Stomach smooth muscle (tissue), 2 donors: ENCODE results near the gene SMIM10.
"Not testable (repeated sequence)": the region's sequence is repeated elsewhere in the genome, so short reads cannot be mapped to it uniquely, and the experiment has no call there.

ENCODE experiments used
- H3K27ac ChIP-seq: one replicate; pipeline ENCODE4 v1.7.0; 2013; ENCODE audit warnings: mild to moderate bottlenecking, low read length, inconsistent platforms
- H3K27me3 ChIP-seq, 2 donors: one replicate each; pipeline ENCODE4 v1.7.0; 2013; ENCODE audit warnings: low read length in 2 of 2; ENCODE audit not compliant: insufficient read depth in 2 of 2, control insufficient read depth in 1 of 2
- H3K36me3 ChIP-seq, 2 donors: one replicate each; pipeline ENCODE4 v1.7.0; 2013; ENCODE audit warnings: low read length in 2 of 2; ENCODE audit not compliant: control insufficient read depth in 2 of 2, insufficient read depth in 2 of 2
- H3K4me1 ChIP-seq: one replicate; pipeline ENCODE4 v1.7.0; 2013; ENCODE audit warnings: low read length; ENCODE audit not compliant: control insufficient read depth, insufficient read depth
- H3K4me3 ChIP-seq, 2 donors: one replicate each; pipeline ENCODE4 v1.7.0; 2013; ENCODE audit warnings: low read length in 2 of 2
- H3K9ac ChIP-seq, 2 donors: one replicate each; pipeline ENCODE4 v1.7.0; 2013; ENCODE audit warnings: low read length in 2 of 2, mild to moderate bottlenecking in 1 of 2
- H3K9me3 ChIP-seq, 2 donors: one replicate each; pipeline ENCODE4 v1.7.0; 2013; ENCODE audit warnings: low read length in 2 of 2; ENCODE audit not compliant: control insufficient read depth in 2 of 2
- donor health status: healthy.
- donor health status: Pancreatic carcinoma.

Gene SMIM10

GRCh38 chrX:134990801-134991481, at the start of gene SMIM10:
Gene SMIM10, plus strand, starts transcription at chrX:134990991. Its CDS starts 105 bp downstream, at chrX:134991096.
- H3K27me3 ChIP-seq: peaks cover 0 to 4% of the 10 kb centered on the region in 2 donors
- no peaks in the 10 kb centered on the region for H3K36me3 ChIP-seq

DNA sequence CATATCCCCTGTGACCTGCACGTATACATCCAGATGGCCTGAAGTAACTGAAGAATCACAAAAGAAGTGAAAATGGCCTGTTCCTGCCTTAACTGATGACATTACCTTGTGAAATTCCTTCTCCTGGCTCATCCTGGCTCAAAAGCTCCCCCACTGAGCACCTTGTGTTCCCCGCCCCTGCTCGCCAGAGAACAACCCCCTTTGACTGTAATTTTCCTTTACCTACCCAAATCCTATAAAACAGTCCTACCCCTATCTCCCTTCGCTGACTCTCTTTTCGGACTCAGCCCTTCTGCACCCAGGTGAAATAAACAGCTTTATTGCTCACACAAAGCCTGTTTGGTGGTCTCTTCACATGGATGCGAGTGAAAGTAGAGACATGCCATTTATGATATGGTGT, 44.4 kb upstream of the SMIM10 start:
- not testable (repeated sequence) for H3K9me3 ChIP-seq, H3K36me3 ChIP-seq, H3K27ac ChIP-seq, H3K9ac ChIP-seq, H3K4me1 ChIP-seq, H3K4me3 ChIP-seq, H3K27me3 ChIP-seq

More at GRCh38 chrX:134990801-134991481, at the start of gene SMIM10:
- Histone ChIP-seq H3K4me1 (peaks cover 2% of the 10 kb centered on the region), H3K9me3 (no peaks in the 10 kb centered on the region), H3K4me3 (peak within 1 kb of the TSS; percentile 66 to 77), H3K27ac (no peak within 1 kb of the TSS), H3K9ac (peak within 1 kb of the TSS; percentile 13 to 22)

GRCh38 chrX:134948333-134949241, 42.2 kb upstream of the SMIM10 start:
- Histone ChIP-seq H3K36me3 (no peaks in the 10 kb centered on the region), H3K27ac (no peak overlapping the region), H3K9ac (no peak overlapping the region), H3K9me3 (no peaks in the 10 kb centered on the region), H3K4me1 (no peaks in the 10 kb centered on the region), H3K4me3 (no peak overlapping the region), H3K27me3 (peaks cover 0 to 2% of the 10 kb centered on the region in 2 donors)

- H3K9me3 ChIP-seq: no peaks in the 10 kb centered on the region
- H3K36me3 ChIP-seq: no peaks in the 10 kb centered on the region
- no peak overlapping the region for H3K27ac ChIP-seq
Measured at GRCh38 chrX:134949271-134949670, 41.5 kb upstream of the SMIM10 start.

DNA sequence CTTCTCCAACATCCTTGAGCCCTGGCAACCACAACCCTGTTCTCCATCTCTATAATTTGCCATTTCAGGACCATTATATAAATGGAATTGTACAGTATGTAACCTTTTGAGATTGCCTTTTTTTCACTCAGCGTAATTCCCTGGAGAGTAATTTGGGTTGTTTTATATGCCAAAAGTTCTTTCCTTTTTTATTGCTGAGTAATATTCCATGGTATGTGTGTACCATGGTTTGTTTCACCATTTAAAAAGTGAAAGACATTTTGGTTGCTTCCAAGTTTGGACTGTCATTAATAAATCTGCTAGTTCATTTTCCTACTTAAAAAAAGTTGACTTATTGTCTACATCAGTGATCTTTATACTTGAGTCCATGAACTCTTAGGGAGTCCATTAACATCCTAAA, 33.0 kb upstream of the SMIM10 start:
- no peak overlapping the region for H3K27ac ChIP-seq
- no peaks in the 10 kb centered on the region for H3K9me3 ChIP-seq

More at GRCh38 chrX:134949271-134949670, 41.5 kb upstream of the SMIM10 start:
- H3K4me1 ChIP-seq: no peaks in the 10 kb centered on the region
- no peak overlapping the region for H3K4me3 ChIP-seq
- peaks cover 0 to 2% of the 10 kb centered on the region in 2 donors for H3K27me3 ChIP-seq
- no peak overlapping the region for H3K9ac ChIP-seq

GRCh38 chrX:134960366-134960765, 30.4 kb upstream of the SMIM10 start:
- not testable (repeated sequence) for H3K27ac ChIP-seq, H3K36me3 ChIP-seq, H3K9ac ChIP-seq, H3K9me3 ChIP-seq, H3K4me1 ChIP-seq, H3K27me3 ChIP-seq, H3K4me3 ChIP-seq

More for the DNA sequence above, 33.0 kb upstream of the SMIM10 start:
- H3K4me1 ChIP-seq: no peaks in the 10 kb centered on the region
- no peaks in the 10 kb centered on the region for H3K36me3 ChIP-seq
- no peak overlapping the region for H3K4me3 ChIP-seq
- H3K27me3 ChIP-seq: peaks cover 0 to 6% of the 10 kb centered on the region in 2 donors
- no peak overlapping the region for H3K9ac ChIP-seq

DNA sequence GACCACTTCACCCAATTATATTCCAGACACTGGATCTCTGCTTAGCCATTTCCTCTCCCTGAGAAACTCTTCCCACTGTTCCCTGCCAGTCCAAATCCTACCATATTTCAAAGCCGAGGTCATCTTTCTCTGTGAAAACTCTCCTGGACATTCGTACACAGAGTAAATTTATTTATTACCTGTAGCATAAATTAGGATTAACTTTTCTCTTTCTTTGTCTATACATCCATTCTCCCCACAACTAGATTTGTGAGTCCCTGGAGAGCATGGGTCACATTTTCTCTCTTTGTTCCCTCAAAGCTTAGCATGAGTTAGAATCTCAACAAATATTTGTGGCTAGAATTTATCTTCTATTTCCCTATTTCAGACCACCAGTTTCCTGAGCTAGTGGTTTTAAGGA, 27.8 kb upstream of the SMIM10 start:
- H3K9ac ChIP-seq: no peak overlapping the region
- no peaks in the 10 kb centered on the region for H3K36me3 ChIP-seq
- H3K4me3 ChIP-seq: no peak overlapping the region
- no peak overlapping the region for H3K27ac ChIP-seq
- H3K9me3 ChIP-seq: no peaks in the 10 kb centered on the region
- H3K4me1 ChIP-seq: no peaks in the 10 kb centered on the region
- peaks cover 0 to 5% of the 10 kb centered on the region in 2 donors for H3K27me3 ChIP-seq

GRCh38 chrX:134969726-134970125, 21.1 kb upstream of the SMIM10 start:
- Histone ChIP-seq H3K4me1 (no peaks in the 10 kb centered on the region), H3K4me3 (no peak overlapping the region), H3K9ac (no peak overlapping the region), H3K9me3 (no peaks in the 10 kb centered on the region), H3K27ac (no peak overlapping the region), H3K27me3 (peaks cover 0 to 2% of the 10 kb centered on the region in 2 donors), H3K36me3 (no peaks in the 10 kb centered on the region)

GRCh38 chrX:134971926-134972325, 18.9 kb upstream of the SMIM10 start:
- Histone ChIP-seq H3K9me3 (no peaks in the 10 kb centered on the region), H3K36me3 (no peaks in the 10 kb centered on the region), H3K9ac (no peak overlapping the region)

GRCh38 chrX:134975516-134975915, 15.3 kb upstream of the SMIM10 start:
- no peak overlapping the region for H3K27ac ChIP-seq
- H3K9me3 ChIP-seq: no peaks in the 10 kb centered on the region
- no peaks in the 10 kb centered on the region for H3K4me1 ChIP-seq
- H3K36me3 ChIP-seq: no peaks in the 10 kb centered on the region
- H3K9ac ChIP-seq: no peak overlapping the region
- H3K27me3 ChIP-seq: peaks cover 0 to 6% of the 10 kb centered on the region in 2 donors
- no peak overlapping the region for H3K4me3 ChIP-seq

More at GRCh38 chrX:134971926-134972325, 18.9 kb upstream of the SMIM10 start:
- Histone ChIP-seq H3K27me3 (peaks cover 0 to 6% of the 10 kb centered on the region in 2 donors), H3K27ac (no peak overlapping the region), H3K4me3 (no peak overlapping the region), H3K4me1 (no peaks in the 10 kb centered on the region)
